Sigmoid colon (tissue), 4 donors: ENCODE measurements around the gene FAM193A.

Experiments used
- CTCF ChIP-seq, 4 experiments: fragments of 450-650 bp in 3 of 4; fragments of 200-600 bp in 1 of 4; IDR thresholded peaks; one replicate each; pipeline ENCODE4 v1.5.1; 2016 to 2019; ENCODE audit warnings: antibody characterized with exemption in 4 of 4, mild to moderate bottlenecking in 3 of 4, moderate library complexity in 2 of 4
- EP300 ChIP-seq, 4 donors: sonication (generic); formaldehyde crosslinking; IDR thresholded peaks; one replicate each; pipeline ENCODE4 v1.6.1; 2017; ENCODE audit warnings: antibody characterized with exemption in 4 of 4

- no peak for TF ChIP-seq CTCF (IDR thresholded peaks at IDR 0.05)
- TF ChIP-seq EP300 (IDR thresholded peaks at IDR 0.05), result no peak
These were observed 163.6 kb downstream of the FAM193A start for GRCh38 chr4:2700031-2700430.
